K562 (cell line): Measurements from ENCODE around the gene PDZRN3. TPM values are rescaled to one million over a fixed set of nuclear protein-coding genes. Genes with fewer than 3 reads are reported as not detected.

Source experiments
- ATAC-seq: fragments of 200-7000 bp; cut with Tn5 transposase; 3 replicates; pipeline ENCODE4 v1.9.1; 2020; ENCODE audit warnings: moderate library complexity
- BruUV-seq: library from RNA; stranded (reverse); fragments of 400-500 nt; replicated peaks from 2 replicates; lab custom pipeline; 2021; lab: Mats Ljungman, UMichigan
- CTCF ChIA-PET: fragments of 300-600 bp; formaldehyde crosslinking; extraction: SDS; loops from one replicate; lab custom pipeline; 2021; ENCODE audit warnings: low intra/inter-chr PET ratio; lab: Yijun Ruan, JAX
- POLR2A ChIA-PET: fragments of 300-600, 350-650 bp; sonication (Branson Sonifier 250); formaldehyde crosslinking; extraction: SDS; loops from one replicate; lab custom pipeline; 2021; ENCODE audit warnings: antibody characterized with exemption, inconsistent platforms; lab: Yijun Ruan, JAX
- DNase-seq, 4 experiments: peaks; one replicate each; pipeline versions ENCODE4 v3.0.0 to v3.0.0-alpha.2; 2011 to 2018; ENCODE audit warnings: low spot score in 3 of 4, mixed read lengths in 3 of 4; ENCODE audit errors: extremely low read depth in 1 of 4
- FAIRE-seq: peaks from 2 replicates; lab custom pipeline; 2011; peaks lifted over from hg19 to GRCh38; lab: Jason Lieb, UNC
- H2AFZ ChIP-seq: 2 replicates; pipeline ENCODE4 v1.6.0; 2011; ENCODE audit warnings: low read depth, low read length, control low read depth, inconsistent platforms
- H3K27ac ChIP-seq: fragments of 200-600 bp; 3 replicates; pipeline ENCODE4 v1.8.0; 2011; ENCODE audit warnings: low read depth, mild to moderate bottlenecking, control low read depth, inconsistent platforms, low read length, moderate library complexity, mixed read lengths; ENCODE audit errors: extremely low read depth
- H3K27me3 ChIP-seq, 2 experiments: fragments of 300-600 bp in 1 of 2; 2 replicates in 1 of 2; 3 replicates in 1 of 2; pipeline versions ENCODE4 v1.6.0 to v1.8.0; 2011; ENCODE audit warnings: inconsistent platforms in 2 of 2, low read length in 2 of 2, mild to moderate bottlenecking in 1 of 2, mixed read lengths in 1 of 2, moderate library complexity in 1 of 2; ENCODE audit not compliant: control insufficient read depth in 2 of 2, insufficient read depth in 2 of 2
- H3K36me3 ChIP-seq: fragments of 300-600 bp; 3 replicates; pipeline ENCODE4 v1.8.0; 2011; ENCODE audit warnings: mild to moderate bottlenecking, low read length, inconsistent platforms; ENCODE audit not compliant: control insufficient read depth, insufficient read depth
- H3K4me1 ChIP-seq, 2 experiments: fragments of 200-600 bp in 1 of 2; replicated peaks in 1 of 2; 2 replicates in 1 of 2; 3 replicates in 1 of 2; pipeline versions ENCODE4 v1.5.1 to v1.8.0; 2011; ENCODE audit warnings: inconsistent platforms in 2 of 2, low read length in 2 of 2, mild to moderate bottlenecking in 1 of 2, mixed read lengths in 1 of 2, moderate library complexity in 1 of 2; ENCODE audit not compliant: control insufficient read depth in 2 of 2, insufficient read depth in 2 of 2
- H3K4me2 ChIP-seq: 2 replicates; pipeline ENCODE4 v1.6.1; 2011; ENCODE audit warnings: low read length, control low read depth, inconsistent platforms, mixed read lengths; ENCODE audit not compliant: insufficient read depth
- H3K4me3 ChIP-seq: fragments of 200-600 bp; sonication (generic), shearing (Covaris generic); 2 replicates; pipeline ENCODE4 v1.5.1; 2016; ENCODE audit warnings: control low read depth, inconsistent platforms
- H3K79me2 ChIP-seq: fragments of 200-600 bp; 3 replicates; pipeline ENCODE4 v1.8.0; 2011; ENCODE audit warnings: low read length, inconsistent platforms; ENCODE audit not compliant: control insufficient read depth, insufficient read depth
- H3K9ac ChIP-seq, 2 experiments: 2 replicates each; pipeline versions ENCODE4 v1.6.0 to v1.6.1; 2011; ENCODE audit warnings: low read depth in 2 of 2, low read length in 2 of 2, control low read depth in 1 of 2, inconsistent platforms in 1 of 2, mild to moderate bottlenecking in 1 of 2, mixed read lengths in 1 of 2; ENCODE audit not compliant: insufficient read depth in 1 of 2
- H3K9me1 ChIP-seq: one replicate; pipeline ENCODE4 v1.6.0; 2011; ENCODE audit warnings: inconsistent platforms, mild to moderate bottlenecking, low read length, moderate library complexity; ENCODE audit not compliant: control insufficient read depth, insufficient read depth
- H3K9me3 ChIP-seq: replicated peaks from 2 replicates; pipeline ENCODE4 v1.5.1; 2011; ENCODE audit warnings: low read depth, low read length, inconsistent platforms; ENCODE audit not compliant: control insufficient read depth, insufficient read depth
- H4K20me1 ChIP-seq: replicated peaks from 2 replicates; pipeline ENCODE4 v1.6.1; 2011; ENCODE audit warnings: low read length, inconsistent platforms, mixed read lengths; ENCODE audit not compliant: control insufficient read depth, insufficient read depth
- ATF7 ChIP-seq: fragments of 450-650 bp; IDR thresholded peaks from 2 replicates; pipeline ENCODE4 v1.7.1; 2014; ENCODE audit warnings: mild to moderate bottlenecking, moderate library complexity
- CBFA2T2 ChIP-seq: fragments of 450-650 bp; conservative IDR thresholded peaks from 2 replicates; pipeline ENCODE4 v1.6.1; 2017; ENCODE audit warnings: mild to moderate bottlenecking
- ELF4 ChIP-seq: fragments of 450-650 bp; formaldehyde crosslinking; IDR thresholded peaks from 2 replicates; pipeline ENCODE4 v1.4.0; 2022; ENCODE audit warnings: missing genetic modification characterization
- IFI16 ChIP-seq: fragments of 250-450 bp; sonication (Bioruptor Pico); IDR thresholded peaks from 2 replicates; pipeline ENCODE4 v2.1.2; 2022; ENCODE audit warnings: mild to moderate bottlenecking, inconsistent platforms
- JUNB ChIP-seq: fragments of 450-650 bp; formaldehyde crosslinking; conservative IDR thresholded peaks from 2 replicates; pipeline ENCODE4 v1.4.0; 2020; ENCODE audit warnings: mild to moderate bottlenecking
- KLF6 ChIP-seq: fragments of 250-450 bp; sonication (Bioruptor Pico); IDR thresholded peaks from 2 replicates; pipeline ENCODE4 v1.4.0; 2020; ENCODE audit warnings: mild to moderate bottlenecking, moderate library complexity, borderline replicate concordance
- MAFK ChIP-seq: IDR thresholded peaks from 2 replicates; pipeline ENCODE4 v1.6.1; 2011; ENCODE audit warnings: low read length, improper control_type of control experiment
- NCOA2 ChIP-seq, 2 experiments: fragments of 450-650 bp; IDR thresholded peaks; 2 replicates each; pipeline ENCODE4 v1.6.1; 2018; ENCODE audit warnings: mild to moderate bottlenecking in 2 of 2, moderate library complexity in 1 of 2; ENCODE audit not compliant: partially characterized antibody in 2 of 2
- PHB2 ChIP-seq: fragments of 450-650 bp; IDR thresholded peaks from 2 replicates; pipeline ENCODE4 v1.6.1; 2017; ENCODE audit warnings: low read depth
- SREBF2 ChIP-seq: sonication (generic); formaldehyde crosslinking; IDR thresholded peaks from 2 replicates; pipeline ENCODE4 v1.4.0; 2020; ENCODE audit warnings: mild to moderate bottlenecking, missing genetic modification reagents
- TBL1XR1 ChIP-seq, 2 experiments: IDR thresholded peaks; 2 replicates each; pipeline ENCODE4 v1.6.1; 2012; ENCODE audit warnings: improper control_type of control experiment in 2 of 2, low read length in 2 of 2, mild to moderate bottlenecking in 1 of 2
- TSC22D4 ChIP-seq: fragments of 450-650 bp; IDR thresholded peaks from 2 replicates; pipeline ENCODE4 v1.6.1; 2016; ENCODE audit warnings: missing genetic modification characterization, missing biosample characterization, control low read depth
- ZNF175 ChIP-seq: fragments of 200-800 bp; sonication (Bioruptor generic); IDR thresholded peaks from 2 replicates; pipeline ENCODE4 v1.6.1; 2016; ENCODE audit warnings: low read depth, mild to moderate bottlenecking, missing genetic modification characterization, missing compliant biosample characterization
- WGBS: fragments of 100-300 bp; shearing (Covaris generic); methylation state at CpG from one replicate; pipeline ENCODE4 v1.1.6; 2016; ENCODE audit warnings: low coverage, mixed read lengths; ENCODE audit not compliant: insufficient coverage; ENCODE audit errors: missing lambda C conversion rate; 5-methylcytosine and 5-hydroxymethylcytosine counted together
- in situ Hi-C: fragments of 300-500 bp; cut with MboI; formaldehyde crosslinking; loops from 4 replicates; pipeline ENCODE4 v1.15.0; 2018; ENCODE audit warnings: inconsistent platforms, mixed read lengths
- intact Hi-C: fragments of 100-400 bp; cut with micrococcal nuclease; formaldehyde crosslinking; loops from 2 replicates; pipeline ENCODE4 v1.14.2; 2022
- polyA plus RNA-seq, 8 experiments: library from polyadenylated mRNA; depleted of rRNA in 4 of 8; stranded (reverse) in 5 of 8; unstranded in 3 of 8; fragments of >200 nt; fragmentation: Nextera tagmentation in 2 of 8; fragmentation: Illumina TruSeq in 1 of 8; extraction: Ambion mirVana in 2 of 8; extraction: Trizol in 1 of 8; gene quantifications; 2 replicates each; pipeline versions ENCODE4 v1.2.1 to v1.2.3, GENCODE V29; 2011 to 2014; ENCODE audit warnings: inconsistent platforms in 1 of 8, missing spikeins in 1 of 8
- total RNA-seq, 7 experiments: library from RNA; depleted of rRNA in 6 of 7; stranded (reverse); fragments of >200 nt in 6 of 7; fragmentation: Illumina TruSeq in 2 of 7; extraction: Trizol in 2 of 7; gene quantifications; 2 replicates each; pipeline versions ENCODE4 v1.2.1 to v1.2.3, GENCODE V29; 2011 to 2021; ENCODE audit warnings: low replicate concordance in 1 of 7
- TF ChIP-seq, protein P1 (sequence below): fragments of 450-650 bp; IDR thresholded peaks from 2 replicates; pipeline ENCODE4 v1.6.1; 2017; ENCODE audit warnings: antibody characterized with exemption, mild to moderate bottlenecking
- TF ChIP-seq, protein P2 (sequence below): fragments of 450-650 bp; IDR thresholded peaks from 2 replicates; pipeline ENCODE4 v1.6.1; 2016; ENCODE audit warnings: mild to moderate bottlenecking

Gene PDZRN3
- total and polyA plus RNA-seq, 9 of the 15 experiments (the other 6 are each of a cell fraction or from before 2014, with no cell fraction given) = 0.16 TPM; not detected in 8

DNA sequence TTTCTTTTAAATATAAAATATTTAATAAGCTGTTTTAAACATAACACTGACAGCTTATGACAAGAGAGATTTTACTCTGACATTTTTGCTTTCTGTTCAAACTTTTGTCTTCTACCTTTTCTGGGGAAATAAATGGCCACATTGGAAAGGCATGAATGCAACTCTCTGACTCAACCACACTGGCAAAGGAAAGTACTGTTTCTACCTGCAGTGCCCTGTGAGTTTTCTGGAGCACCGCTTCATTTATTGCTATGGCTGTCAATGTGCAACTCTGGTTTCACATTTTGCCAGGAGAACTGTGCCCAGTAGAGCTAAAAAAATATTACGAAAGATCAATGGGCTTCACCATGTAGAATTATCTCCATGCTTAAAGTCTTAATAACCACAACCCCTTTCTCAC is 15.1 kb downstream of the PDZRN3 start (continued):
- TF ChIP-seq, protein P1, sequence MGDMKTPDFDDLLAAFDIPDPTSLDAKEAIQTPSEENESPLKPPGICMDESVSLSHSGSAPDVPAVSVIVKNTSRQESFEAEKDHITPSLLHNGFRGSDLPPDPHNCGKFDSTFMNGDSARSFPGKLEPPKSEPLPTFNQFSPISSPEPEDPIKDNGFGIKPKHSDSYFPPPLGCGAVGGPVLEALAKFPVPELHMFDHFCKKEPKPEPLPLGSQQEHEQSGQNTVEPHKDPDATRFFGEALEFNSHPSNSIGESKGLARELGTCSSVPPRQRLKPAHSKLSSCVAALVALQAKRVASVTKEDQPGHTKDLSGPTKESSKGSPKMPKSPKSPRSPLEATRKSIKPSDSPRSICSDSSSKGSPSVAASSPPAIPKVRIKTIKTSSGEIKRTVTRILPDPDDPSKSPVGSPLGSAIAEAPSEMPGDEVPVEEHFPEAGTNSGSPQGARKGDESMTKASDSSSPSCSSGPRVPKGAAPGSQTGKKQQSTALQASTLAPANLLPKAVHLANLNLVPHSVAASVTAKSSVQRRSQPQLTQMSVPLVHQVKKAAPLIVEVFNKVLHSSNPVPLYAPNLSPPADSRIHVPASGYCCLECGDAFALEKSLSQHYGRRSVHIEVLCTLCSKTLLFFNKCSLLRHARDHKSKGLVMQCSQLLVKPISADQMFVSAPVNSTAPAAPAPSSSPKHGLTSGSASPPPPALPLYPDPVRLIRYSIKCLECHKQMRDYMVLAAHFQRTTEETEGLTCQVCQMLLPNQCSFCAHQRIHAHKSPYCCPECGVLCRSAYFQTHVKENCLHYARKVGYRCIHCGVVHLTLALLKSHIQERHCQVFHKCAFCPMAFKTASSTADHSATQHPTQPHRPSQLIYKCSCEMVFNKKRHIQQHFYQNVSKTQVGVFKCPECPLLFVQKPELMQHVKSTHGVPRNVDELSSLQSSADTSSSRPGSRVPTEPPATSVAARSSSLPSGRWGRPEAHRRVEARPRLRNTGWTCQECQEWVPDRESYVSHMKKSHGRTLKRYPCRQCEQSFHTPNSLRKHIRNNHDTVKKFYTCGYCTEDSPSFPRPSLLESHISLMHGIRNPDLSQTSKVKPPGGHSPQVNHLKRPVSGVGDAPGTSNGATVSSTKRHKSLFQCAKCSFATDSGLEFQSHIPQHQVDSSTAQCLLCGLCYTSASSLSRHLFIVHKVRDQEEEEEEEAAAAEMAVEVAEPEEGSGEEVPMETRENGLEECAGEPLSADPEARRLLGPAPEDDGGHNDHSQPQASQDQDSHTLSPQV = no peak
- TF ChIP-seq KLF6 (CRISPR knock-in tag) (no peak), PHB2 (no peak), IFI16 (CRISPR knock-in tag) (no peak)

DNA sequence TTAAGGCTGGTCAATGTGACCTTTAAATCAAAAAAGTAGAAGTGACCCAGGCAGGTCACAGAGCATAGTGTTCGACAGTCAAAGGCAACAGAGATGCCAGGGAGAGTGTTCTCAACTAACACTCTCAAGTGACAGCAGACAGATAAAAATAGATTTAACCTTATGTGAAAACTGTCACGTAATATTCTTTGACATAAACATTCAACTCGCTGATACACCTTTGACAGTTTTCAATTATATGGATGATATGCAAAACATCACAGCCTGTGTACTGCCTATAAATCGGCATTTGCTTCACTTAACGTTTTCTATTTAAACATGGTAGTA is 15.5 kb downstream of the PDZRN3 start:
- no peaks in the 10 kb centered on the region for H3K79me2 ChIP-seq
- no peaks in the 10 kb centered on the region for H3K9me1 ChIP-seq
- H3K36me3 ChIP-seq = no peaks in the 10 kb centered on the region
- no peak overlapping the region for H2AFZ ChIP-seq
- H3K4me2 ChIP-seq = no peak overlapping the region
- 0% methylated on average over 5 of the region's 5 CpGs for WGBS
- ATAC-seq (no peak), DNase-seq (no peak), FAIRE-seq (no peak)
- no peak overlapping the region for H3K27ac ChIP-seq
- in situ Hi-C loops (no loop called here), intact Hi-C loops (no loop called here)
- no TSS peak for BruUV-seq
- TF ChIP-seq CBFA2T2 = no peak
- no peak for TF ChIP-seq ZNF175 (CRISPR knock-in tag)
- no peak for TF ChIP-seq SREBF2 (CRISPR knock-in tag)
- TF ChIP-seq ATF7 = no peak
- TF ChIP-seq MAFK = no peak
- TF ChIP-seq TSC22D4 (tag) = no peak
- TF ChIP-seq JUNB = no peak
- no peak for TF ChIP-seq NCOA2 (IDR thresholded peaks at IDR 0.05; ENCODE audit: partially characterized antibody in 2 of 2)
- no peak for TF ChIP-seq ELF4 (CRISPR knock-in tag)
- TF ChIP-seq, protein P2, sequence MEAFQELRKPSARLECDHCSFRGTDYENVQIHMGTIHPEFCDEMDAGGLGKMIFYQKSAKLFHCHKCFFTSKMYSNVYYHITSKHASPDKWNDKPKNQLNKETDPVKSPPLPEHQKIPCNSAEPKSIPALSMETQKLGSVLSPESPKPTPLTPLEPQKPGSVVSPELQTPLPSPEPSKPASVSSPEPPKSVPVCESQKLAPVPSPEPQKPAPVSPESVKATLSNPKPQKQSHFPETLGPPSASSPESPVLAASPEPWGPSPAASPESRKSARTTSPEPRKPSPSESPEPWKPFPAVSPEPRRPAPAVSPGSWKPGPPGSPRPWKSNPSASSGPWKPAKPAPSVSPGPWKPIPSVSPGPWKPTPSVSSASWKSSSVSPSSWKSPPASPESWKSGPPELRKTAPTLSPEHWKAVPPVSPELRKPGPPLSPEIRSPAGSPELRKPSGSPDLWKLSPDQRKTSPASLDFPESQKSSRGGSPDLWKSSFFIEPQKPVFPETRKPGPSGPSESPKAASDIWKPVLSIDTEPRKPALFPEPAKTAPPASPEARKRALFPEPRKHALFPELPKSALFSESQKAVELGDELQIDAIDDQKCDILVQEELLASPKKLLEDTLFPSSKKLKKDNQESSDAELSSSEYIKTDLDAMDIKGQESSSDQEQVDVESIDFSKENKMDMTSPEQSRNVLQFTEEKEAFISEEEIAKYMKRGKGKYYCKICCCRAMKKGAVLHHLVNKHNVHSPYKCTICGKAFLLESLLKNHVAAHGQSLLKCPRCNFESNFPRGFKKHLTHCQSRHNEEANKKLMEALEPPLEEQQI = no peak
- TF ChIP-seq TBL1XR1 (IDR thresholded peaks at IDR 0.05; ENCODE audit: low read length in 2 of 2) = no peak
- CTCF ChIA-PET = no interaction called here
- POLR2A ChIA-PET = no interaction called here
- H3K9me3 ChIP-seq = no peaks in the 10 kb centered on the region
- no peak overlapping the region for H3K4me3 ChIP-seq
- no peaks in the 10 kb centered on the region for H4K20me1 ChIP-seq
- no peaks in the 10 kb centered on the region for H3K4me1 ChIP-seq
- no peak overlapping the region for H3K9ac ChIP-seq
- H3K27me3 ChIP-seq = no peaks in the 10 kb centered on the region
